Measurements from ENCODE around the gene WNT3A.

Gene WNT3A

DNA sequence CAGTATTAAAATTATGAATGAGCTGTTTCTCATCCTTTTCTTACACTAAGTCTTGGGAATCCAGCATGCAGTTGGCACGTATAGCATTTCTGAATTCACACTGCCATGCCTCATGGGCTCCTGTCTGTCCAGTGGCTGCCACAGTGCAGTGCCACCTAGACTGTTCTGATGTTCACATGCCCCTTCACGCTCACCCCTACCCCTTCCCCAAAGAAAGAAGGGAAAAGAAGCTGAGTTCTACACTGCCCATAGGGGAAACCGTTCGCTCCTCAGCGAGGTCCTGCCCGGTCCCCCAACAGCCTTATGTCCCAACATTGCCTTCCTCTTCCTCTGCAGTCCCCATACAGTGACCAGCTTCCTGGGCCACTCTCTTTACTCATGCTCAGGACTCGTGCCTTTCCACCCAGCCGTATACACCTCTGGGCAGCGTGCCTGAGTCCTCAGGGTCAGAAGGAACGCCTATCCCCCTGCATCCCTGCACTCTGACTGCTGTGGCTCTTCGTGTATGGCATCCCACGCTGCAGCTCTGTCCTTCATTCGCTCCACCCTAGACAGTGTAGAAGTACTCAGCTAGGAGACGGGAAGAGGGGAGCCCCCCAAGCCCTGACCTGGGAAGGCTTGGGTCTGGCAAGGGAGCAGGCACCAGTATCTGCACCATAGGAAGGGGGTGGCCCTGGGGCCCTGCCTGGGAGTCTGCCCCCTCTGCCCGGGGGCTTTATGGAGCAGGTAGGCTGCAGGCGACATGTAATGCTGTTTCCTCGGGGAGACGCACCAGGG lies 51.6 kb downstream of the WNT3A start:
- DNase-seq (no peak), ATAC-seq (replicated peaks) (no peak)
- H3K4me3 Mint-ChIP-seq, result peak overlapping the region in 1 of 2 donors; percentile 12
- peaks cover 55 to 81% of the 10 kb centered on the region in 2 donors for H3K27me3 Mint-ChIP-seq
- H3K4me1 Mint-ChIP-seq, result peaks cover 8 to 16% of the 10 kb centered on the region in 2 donors
- H3K27ac Mint-ChIP-seq, result no peak overlapping the region
- peaks cover 1 to 3% of the 10 kb centered on the region in 2 donors for H3K36me3 Mint-ChIP-seq
- H3K9me3 Mint-ChIP-seq, result peaks cover 2 to 4% of the 10 kb centered on the region in 2 donors

DNA sequence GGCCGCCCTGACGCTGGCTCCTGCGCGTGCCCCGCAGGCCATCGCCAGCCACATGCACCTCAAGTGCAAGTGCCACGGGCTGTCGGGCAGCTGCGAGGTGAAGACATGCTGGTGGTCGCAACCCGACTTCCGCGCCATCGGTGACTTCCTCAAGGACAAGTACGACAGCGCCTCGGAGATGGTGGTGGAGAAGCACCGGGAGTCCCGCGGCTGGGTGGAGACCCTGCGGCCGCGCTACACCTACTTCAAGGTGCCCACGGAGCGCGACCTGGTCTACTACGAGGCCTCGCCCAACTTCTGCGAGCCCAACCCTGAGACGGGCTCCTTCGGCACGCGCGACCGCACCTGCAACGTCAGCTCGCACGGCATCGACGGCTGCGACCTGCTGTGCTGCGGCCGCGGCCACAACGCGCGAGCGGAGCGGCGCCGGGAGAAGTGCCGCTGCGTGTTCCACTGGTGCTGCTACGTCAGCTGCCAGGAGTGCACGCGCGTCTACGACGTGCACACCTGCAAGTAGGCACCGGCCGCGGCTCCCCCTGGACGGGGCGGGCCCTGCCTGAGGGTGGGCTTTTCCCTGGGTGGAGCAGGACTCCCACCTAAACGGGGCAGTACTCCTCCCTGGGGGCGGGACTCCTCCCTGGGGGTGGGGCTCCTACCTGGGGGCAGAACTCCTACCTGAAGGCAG lies 52.3 kb downstream of the WNT3A start:
- ATAC-seq (replicated peaks), result peak; percentile 63 to 71
- DNase-seq, result peak; percentile 17
- peaks cover 8 to 16% of the 10 kb centered on the region in 2 donors for H3K4me1 Mint-ChIP-seq
- H3K4me3 Mint-ChIP-seq, result peak overlapping the region in 1 of 2 donors; percentile 38
- H3K9me3 Mint-ChIP-seq, result peaks cover 2 to 4% of the 10 kb centered on the region in 2 donors
- peaks cover 56 to 82% of the 10 kb centered on the region in 2 donors for H3K27me3 Mint-ChIP-seq
- H3K27ac Mint-ChIP-seq, result no peak overlapping the region
- H3K36me3 Mint-ChIP-seq, result peaks cover 0 to 1% of the 10 kb centered on the region in 2 donors

DNA sequence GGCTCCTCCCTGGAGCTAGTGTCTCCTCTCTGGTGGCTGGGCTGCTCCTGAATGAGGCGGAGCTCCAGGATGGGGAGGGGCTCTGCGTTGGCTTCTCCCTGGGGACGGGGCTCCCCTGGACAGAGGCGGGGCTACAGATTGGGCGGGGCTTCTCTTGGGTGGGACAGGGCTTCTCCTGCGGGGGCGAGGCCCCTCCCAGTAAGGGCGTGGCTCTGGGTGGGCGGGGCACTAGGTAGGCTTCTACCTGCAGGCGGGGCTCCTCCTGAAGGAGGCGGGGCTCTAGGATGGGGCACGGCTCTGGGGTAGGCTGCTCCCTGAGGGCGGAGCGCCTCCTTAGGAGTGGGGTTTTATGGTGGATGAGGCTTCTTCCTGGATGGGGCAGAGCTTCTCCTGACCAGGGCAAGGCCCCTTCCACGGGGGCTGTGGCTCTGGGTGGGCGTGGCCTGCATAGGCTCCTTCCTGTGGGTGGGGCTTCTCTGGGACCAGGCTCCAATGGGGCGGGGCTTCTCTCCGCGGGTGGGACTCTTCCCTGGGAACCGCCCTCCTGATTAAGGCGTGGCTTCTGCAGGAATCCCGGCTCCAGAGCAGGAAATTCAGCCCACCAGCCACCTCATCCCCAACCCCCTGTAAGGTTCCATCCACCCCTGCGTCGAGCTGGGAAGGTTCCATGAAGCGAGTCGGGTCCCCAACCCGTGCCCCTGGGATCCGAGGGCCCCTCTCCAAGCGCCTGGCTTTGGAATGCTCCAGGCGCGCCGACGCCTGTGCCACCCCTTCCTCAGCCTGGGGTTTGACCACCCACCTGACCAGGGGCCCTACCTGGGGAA lies 53.0 kb downstream of the WNT3A start:
- peaks cover 8 to 16% of the 10 kb centered on the region in 2 donors for H3K4me1 Mint-ChIP-seq
- H3K9me3 Mint-ChIP-seq, result no peaks in the 10 kb centered on the region
- peak; percentile 54 to 65 for ATAC-seq (replicated peaks)
- peak; percentile 23 for DNase-seq
- no peak overlapping the region for H3K27ac Mint-ChIP-seq
- peaks cover 51 to 82% of the 10 kb centered on the region in 2 donors for H3K27me3 Mint-ChIP-seq
- H3K4me3 Mint-ChIP-seq, result peak overlapping the region; percentile 34 to 38
- no peaks in the 10 kb centered on the region for H3K36me3 Mint-ChIP-seq

- H3K27ac Mint-ChIP-seq, result no peak overlapping the region
- ATAC-seq (replicated peaks), result no peak
- peak overlapping the region; percentile 33 to 34 for H3K4me3 Mint-ChIP-seq
Measured at GRCh38 chr1:228060458-228061190, 53.8 kb downstream of the WNT3A start.

DNA sequence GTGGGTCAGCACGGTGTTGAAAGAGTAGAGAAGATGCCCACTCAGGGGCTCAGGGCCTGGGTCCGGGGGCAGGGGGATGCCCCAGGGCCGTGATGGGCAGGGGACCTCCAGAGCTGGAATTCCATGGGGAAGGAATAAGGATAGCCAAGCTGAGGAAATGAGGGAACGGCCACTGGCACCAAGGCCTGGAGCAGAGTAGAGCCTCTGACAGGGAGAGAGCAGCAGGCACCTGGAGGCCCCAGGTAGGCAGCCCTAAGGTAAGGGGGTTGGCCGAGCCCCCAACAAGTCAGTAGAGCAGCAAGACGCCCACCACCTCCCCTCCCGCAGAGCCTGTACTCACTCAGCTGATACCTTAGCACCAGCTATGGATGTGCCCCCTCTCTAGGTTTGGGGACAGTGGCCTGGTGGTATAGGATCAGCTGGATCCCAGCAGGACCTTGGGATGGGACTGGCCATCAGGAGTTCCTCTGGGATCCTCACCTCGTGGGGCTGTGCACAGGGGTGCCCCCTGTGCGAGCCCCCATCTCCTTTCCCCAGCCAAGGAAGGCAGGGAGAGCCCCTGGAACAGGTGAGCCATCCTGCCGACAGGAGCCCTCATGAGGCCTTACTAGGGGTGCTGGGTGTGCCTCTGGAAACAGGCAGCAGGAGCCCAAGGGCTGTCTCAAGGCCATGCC lies 54.8 kb downstream of the WNT3A start:
- Mint-ChIP-seq H3K4me3 (no peak overlapping the region), H3K36me3 (no peaks in the 10 kb centered on the region)

More at GRCh38 chr1:228060458-228061190, 53.8 kb downstream of the WNT3A start:
- no peak for DNase-seq
- Mint-ChIP-seq H3K9me3 (no peaks in the 10 kb centered on the region), H3K36me3 (no peaks in the 10 kb centered on the region), H3K27me3 (peaks cover 54 to 85% of the 10 kb centered on the region in 2 donors), H3K4me1 (peaks cover 8 to 16% of the 10 kb centered on the region in 2 donors)

DNA sequence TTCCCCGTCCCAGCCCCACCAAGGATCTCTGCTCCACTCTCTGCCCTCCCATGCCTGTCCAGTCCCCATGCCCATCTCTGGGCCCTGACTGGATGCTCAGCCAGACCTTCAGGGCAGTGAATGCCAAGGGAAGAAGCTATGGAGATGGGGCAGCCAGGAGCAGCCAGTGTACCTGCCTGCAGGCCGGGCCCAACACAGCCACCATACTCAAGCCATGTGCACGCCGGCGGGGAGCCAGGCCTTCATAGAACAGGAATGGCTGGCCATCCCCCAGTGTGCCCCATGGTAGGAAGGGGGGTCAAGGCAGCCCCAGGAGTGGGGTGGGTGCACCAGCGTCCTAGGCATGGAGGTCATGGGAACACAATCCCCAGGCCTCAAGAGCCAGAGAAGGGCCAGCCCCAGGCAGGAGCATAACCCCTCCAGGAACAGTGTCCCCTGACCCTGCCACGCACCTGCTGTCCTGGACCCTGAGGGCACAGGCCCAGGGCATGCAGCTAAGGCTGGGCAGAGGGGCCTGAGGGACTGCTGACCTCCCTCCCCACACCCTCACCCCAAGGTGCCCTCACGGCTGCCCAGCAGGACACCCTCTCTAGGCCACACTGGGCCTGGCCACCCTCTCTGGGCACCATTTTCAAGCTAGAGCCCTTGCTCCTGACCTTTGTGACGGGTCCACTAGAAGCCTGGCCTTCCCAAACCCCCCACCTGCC lies 55.4 kb downstream of the WNT3A start:
- DNase-seq (no peak), ATAC-seq (replicated peaks) (no peak)
- no peaks in the 10 kb centered on the region for H3K36me3 Mint-ChIP-seq
- no peak overlapping the region for H3K4me3 Mint-ChIP-seq
- H3K27ac Mint-ChIP-seq, result no peak overlapping the region
- H3K9me3 Mint-ChIP-seq, result no peaks in the 10 kb centered on the region
- H3K27me3 Mint-ChIP-seq, result peaks cover 60 to 86% of the 10 kb centered on the region in 2 donors
- peaks cover 8 to 16% of the 10 kb centered on the region in 2 donors for H3K4me1 Mint-ChIP-seq

More for the DNA sequence above, 54.8 kb downstream of the WNT3A start:
- Mint-ChIP-seq H3K9me3 (no peaks in the 10 kb centered on the region), H3K27me3 (peaks cover 55 to 85% of the 10 kb centered on the region in 2 donors), H3K4me1 (peaks cover 8 to 16% of the 10 kb centered on the region in 2 donors), H3K27ac (no peak overlapping the region)
- DNase-seq (no peak), ATAC-seq (replicated peaks) (no peak)

GRCh38 chr1:228062812-228063211 lies 56.0 kb downstream of the WNT3A start:
- Mint-ChIP-seq H3K9me3 (no peaks in the 10 kb centered on the region), H3K36me3 (no peaks in the 10 kb centered on the region), H3K27ac (no peak overlapping the region), H3K4me1 (peaks cover 8 to 16% of the 10 kb centered on the region in 2 donors), H3K27me3 (peaks cover 60 to 88% of the 10 kb centered on the region in 2 donors), H3K4me3 (no peak overlapping the region)
- ATAC-seq (replicated peaks) (no peak), DNase-seq (no peak)

DNA sequence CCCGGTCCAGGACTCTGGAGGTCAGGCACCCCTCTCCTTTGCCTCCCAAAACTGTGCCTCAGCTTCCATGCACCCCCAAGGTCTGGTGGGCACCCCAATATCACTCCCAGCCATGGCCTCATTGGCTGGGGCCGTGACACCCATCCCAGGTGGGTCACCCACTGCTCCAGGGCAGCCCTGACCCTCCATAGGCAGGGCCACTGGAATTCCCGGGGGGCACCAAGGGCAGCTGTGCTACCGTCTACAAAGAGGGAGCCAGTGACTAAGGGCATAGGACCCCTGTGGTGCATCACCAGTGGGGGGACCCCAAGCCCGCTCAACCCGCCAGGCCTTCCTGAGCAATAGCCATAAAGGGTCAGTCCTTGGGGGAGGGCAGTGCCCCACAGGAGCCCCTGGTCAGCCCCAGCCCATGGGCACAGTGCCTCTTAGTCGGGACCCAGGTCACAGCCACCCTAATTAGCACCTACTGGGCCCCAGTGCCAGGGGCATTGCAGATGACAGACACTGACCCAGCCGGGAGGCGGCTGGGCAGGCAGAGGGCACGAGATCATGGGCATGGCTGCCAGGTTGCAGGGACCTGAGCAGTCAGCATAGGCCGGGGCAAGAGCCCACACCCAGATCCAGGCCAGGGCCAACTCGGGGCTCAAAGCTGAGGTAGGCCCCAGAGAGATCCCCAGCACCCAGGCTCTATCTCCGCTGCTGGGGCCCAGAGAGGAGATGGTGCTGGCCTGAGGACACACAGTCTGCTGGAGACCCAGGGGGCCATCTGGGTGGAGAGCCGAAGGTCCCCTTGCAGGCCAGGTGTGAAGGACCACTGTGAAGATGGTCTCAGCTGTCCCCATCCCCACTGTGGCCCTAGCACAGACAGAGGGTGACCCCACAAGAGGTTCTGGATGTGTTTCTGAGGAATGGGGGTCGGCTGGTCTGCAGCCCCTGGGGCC lies 56.7 kb downstream of the WNT3A start:
- H3K27ac Mint-ChIP-seq, result no peak overlapping the region
- DNase-seq, result no peak
- H3K9me3 Mint-ChIP-seq, result no peaks in the 10 kb centered on the region
- no peak for ATAC-seq (replicated peaks)
- peaks cover 8 to 16% of the 10 kb centered on the region in 2 donors for H3K4me1 Mint-ChIP-seq
- H3K36me3 Mint-ChIP-seq, result no peaks in the 10 kb centered on the region
- H3K4me3 Mint-ChIP-seq, result no peak overlapping the region
- peaks cover 54 to 82% of the 10 kb centered on the region in 2 donors for H3K27me3 Mint-ChIP-seq

DNA sequence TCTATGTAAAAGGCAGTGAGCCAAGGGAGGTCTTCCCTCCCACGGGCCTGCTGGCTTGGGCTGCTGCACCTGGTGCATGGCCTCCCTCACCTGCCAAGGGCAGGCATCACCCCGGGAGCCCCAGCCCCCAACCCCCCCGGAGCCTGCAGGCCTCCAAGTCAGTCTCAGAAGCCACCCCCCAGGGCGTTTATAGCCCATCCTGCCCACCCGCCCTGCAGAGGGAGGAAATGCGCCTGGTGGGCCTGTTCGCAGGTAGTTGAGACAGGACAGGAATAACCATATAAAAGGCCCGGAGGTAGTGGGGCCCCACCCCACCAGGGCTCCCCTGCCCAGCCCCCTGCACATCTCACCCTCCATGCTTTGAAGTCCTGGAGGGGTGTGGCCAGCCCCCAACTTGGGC lies 57.5 kb downstream of the WNT3A start:
- Mint-ChIP-seq H3K4me1 (peaks cover 8 to 16% of the 10 kb centered on the region in 2 donors), H3K4me3 (no peak overlapping the region), H3K27me3 (peaks cover 53 to 78% of the 10 kb centered on the region in 2 donors), H3K36me3 (no peaks in the 10 kb centered on the region), H3K27ac (no peak overlapping the region), H3K9me3 (no peaks in the 10 kb centered on the region)
- DNase-seq, result no peak
- ATAC-seq (replicated peaks), result no peak

DNA sequence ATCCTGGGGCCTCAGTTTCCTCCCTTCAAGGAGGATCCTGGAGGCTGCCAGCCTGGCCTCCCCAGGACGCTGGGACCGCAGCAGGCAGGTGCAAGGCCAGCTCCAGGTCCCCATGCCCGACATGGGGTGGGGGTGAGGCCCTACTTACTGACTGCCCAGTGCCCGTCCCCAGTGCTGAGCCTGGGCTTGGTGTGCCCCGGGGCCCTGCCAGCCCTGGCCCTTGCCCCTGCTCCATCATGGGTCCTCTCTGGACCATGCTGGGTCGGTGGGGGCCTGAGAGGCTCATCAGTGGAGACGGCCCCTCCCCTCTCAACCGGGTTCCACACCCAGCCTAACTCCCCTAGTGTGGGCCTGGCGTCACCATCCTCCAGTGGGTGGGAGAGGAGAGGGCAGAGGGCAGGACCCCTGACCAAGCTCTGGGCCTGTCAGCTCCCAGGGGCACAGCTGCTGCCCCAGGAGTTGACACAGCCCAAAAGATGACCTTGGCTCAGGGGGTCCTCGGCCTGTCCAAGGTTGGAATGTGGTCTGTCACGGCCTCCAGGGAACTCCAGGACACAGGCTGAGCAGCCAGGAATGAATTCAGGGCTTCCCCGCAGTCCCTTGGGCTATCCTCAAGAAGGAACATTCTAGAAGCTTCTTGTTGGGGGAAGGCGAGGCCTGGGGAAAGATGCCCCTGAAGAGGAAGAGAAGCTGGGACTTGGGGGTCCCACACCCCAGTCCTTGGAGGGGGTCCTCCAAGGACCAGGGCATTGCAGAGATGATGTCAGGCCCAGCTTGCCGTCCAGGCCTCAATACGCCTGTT lies 58.1 kb downstream of the WNT3A start:
- ATAC-seq (replicated peaks), result no peak
- H3K36me3 Mint-ChIP-seq, result no peaks in the 10 kb centered on the region

GRCh38 chr1:228065543-228066347 lies 58.9 kb downstream of the WNT3A start:
- DNase-seq, result no peak
- peaks cover 3 to 6% of the 10 kb centered on the region in 2 donors for H3K4me1 Mint-ChIP-seq

More for the DNA sequence above, 58.1 kb downstream of the WNT3A start:
- H3K4me3 Mint-ChIP-seq, result no peak overlapping the region
- no peaks in the 10 kb centered on the region for H3K9me3 Mint-ChIP-seq
- H3K27ac Mint-ChIP-seq, result no peak overlapping the region
- H3K4me1 Mint-ChIP-seq, result peaks cover 8 to 11% of the 10 kb centered on the region in 2 donors
- DNase-seq, result no peak
- H3K27me3 Mint-ChIP-seq, result peaks cover 53 to 72% of the 10 kb centered on the region in 2 donors

More at GRCh38 chr1:228065543-228066347, 58.9 kb downstream of the WNT3A start:
- Mint-ChIP-seq H3K36me3 (no peaks in the 10 kb centered on the region), H3K27me3 (peaks cover 48 to 67% of the 10 kb centered on the region in 2 donors), H3K27ac (no peak overlapping the region), H3K4me3 (no peak overlapping the region), H3K9me3 (no peaks in the 10 kb centered on the region)
- ATAC-seq (replicated peaks), result no peak
